ENCODE measurements around the gene PPM1L.

The PPM1L gene

DNA sequence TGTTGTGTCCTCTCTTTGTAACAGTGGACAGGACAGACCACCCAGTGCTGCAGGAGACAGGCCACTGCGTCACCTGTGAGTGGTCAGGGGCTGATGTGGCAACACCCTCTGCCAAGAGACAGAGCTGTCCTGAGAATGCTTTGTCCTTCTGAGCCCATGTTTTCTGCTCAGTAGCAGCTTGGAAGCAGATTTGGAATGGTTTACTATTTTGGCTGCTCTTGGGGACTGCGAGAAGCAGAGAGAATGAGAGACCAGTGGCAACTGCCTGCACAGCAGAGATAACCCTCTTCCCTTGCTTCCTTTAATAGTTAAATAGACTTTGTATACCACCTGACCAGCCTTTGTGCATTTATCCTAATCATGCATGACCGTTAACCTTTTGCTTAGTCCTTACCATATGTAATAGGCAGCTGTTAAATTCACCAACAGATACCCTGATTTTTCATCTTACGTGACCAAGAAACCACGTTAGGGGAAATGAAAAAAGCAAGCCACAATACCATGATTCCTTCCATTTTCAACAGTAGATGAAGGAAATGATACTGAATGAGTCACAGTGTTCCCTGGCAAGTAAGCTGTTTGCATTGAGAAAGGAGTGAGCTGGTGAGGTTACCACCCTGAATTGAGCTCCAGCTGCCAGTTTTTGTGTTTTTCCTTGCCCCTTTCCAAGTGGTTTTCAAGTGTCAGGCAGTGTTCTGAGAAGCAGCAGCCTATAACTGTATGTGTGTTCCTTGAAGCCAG, 313.6 kb downstream of the PPM1L start:
- TF ChIP-seq, protein P1, sequence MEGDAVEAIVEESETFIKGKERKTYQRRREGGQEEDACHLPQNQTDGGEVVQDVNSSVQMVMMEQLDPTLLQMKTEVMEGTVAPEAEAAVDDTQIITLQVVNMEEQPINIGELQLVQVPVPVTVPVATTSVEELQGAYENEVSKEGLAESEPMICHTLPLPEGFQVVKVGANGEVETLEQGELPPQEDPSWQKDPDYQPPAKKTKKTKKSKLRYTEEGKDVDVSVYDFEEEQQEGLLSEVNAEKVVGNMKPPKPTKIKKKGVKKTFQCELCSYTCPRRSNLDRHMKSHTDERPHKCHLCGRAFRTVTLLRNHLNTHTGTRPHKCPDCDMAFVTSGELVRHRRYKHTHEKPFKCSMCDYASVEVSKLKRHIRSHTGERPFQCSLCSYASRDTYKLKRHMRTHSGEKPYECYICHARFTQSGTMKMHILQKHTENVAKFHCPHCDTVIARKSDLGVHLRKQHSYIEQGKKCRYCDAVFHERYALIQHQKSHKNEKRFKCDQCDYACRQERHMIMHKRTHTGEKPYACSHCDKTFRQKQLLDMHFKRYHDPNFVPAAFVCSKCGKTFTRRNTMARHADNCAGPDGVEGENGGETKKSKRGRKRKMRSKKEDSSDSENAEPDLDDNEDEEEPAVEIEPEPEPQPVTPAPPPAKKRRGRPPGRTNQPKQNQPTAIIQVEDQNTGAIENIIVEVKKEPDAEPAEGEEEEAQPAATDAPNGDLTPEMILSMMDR (IDR thresholded peaks at IDR 0.05; ENCODE audit: extremely low read depth, missing control alignments) = no peak
- DNase-seq (ENCODE audit: low spot score) = peak; percentile 64

DNA sequence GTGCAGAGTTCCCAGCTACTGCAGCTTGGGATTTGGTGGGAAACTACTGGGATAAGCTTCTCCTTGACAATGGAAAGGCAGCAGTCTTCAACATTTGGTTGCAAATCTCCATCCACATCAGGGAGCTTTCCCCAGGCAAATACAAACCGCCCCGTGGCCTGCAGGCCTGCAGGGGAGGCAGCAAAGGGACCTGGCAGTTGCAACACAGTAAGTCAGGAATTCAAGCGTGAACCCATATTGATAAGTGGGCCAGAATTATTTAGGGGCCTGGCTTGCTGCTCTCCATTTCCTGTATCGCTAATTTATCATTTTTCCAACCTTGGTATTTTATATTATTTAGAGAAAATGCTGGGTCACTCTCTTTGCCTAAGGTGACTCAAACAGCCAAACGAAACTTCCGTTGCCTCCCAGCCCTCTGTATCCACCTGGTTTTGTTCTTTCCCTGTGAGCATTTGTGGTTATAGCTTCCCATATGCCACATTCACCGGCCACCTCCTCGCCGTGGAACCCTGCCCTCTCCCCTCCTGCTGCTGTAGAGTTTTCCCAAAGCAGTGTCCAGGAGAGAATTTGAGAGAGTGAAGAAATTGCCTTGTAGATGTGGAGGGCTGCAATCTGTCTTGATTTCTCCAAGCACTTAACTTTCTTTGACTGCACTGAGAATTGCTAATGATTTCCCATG, 314.4 kb downstream of the PPM1L start:
- DNase-seq (ENCODE audit: low spot score) = no peak
- TF ChIP-seq, protein P1 (IDR thresholded peaks at IDR 0.05; ENCODE audit: extremely low read depth, missing control alignments) = no peak

DNA sequence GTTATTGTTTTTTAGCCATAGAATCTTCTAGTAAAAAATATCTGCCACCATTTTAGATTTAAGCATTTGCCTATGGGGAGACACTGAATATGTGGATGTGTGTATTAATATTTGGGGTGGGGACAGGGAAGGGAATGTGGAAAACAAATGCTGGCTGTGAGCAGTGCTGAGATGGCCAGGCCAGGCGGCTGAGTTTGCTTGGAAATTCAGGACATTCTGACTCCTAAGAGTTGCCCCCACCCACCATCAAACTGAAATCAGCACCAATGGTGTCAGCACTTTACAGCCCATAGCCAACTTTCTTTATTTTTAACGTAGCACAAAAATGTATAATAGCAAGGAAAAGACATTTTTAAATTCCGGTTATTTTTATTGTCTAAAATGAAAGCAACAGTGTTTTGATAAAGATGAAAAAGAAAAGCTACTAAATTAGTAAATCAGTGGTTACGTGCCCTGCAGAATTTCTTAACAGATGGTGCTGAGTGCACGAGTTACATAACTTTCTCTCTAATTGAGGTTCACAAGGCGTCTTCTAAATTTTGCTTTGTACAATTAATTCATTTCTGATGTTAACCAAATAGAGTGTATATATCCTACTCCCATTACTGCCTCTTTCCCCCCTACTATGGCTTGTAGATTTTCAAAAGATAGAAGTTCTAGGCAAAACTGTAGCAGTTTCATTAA, 315.1 kb downstream of the PPM1L start:
- no peak for DNase-seq (ENCODE audit: low spot score)
- TF ChIP-seq, protein P1 (IDR thresholded peaks at IDR 0.05; ENCODE audit: extremely low read depth, missing control alignments) = no peak

DNA sequence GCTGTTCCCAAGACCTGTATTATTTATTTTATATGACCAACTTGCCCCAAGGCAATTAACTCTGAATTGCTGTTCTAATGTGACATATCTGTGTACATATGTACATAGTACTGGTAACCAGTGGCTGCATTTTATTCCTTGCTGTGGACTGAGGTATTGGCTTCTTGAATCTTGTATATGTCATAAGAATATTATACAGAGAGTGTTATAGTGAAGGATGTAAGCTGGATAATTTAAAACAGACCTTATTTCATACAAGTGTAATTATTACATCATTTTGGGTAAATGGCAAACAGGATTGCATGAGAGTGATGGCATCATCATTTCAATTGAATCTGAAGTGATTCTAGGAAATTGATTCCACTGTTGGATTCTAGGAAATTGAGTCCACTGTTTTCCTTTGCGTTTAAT, 316.2 kb downstream of the PPM1L start:
- DNase-seq (ENCODE audit: low spot score) = no peak
- TF ChIP-seq, protein P1 (IDR thresholded peaks at IDR 0.05; ENCODE audit: extremely low read depth, missing control alignments) = no peak

DNA sequence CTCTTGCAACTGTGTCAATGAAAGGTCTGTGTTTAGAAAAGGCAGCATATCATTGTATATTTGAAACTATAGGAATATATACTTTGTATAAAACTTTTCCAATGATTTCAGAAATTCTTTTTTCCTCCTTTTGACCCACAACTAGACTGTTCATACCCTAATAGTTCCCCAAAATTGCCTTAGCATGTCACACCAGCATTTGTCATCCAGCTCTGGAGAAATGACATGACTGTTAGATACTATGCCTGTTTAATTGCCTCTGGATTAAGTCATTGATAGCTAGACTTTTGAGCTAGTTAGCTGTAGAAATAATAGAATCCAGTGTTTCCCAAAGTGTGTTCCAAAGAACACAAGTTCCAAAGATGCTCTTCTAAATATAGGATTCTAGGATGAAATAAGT, 316.7 kb downstream of the PPM1L start:
- TF ChIP-seq, protein P1 (IDR thresholded peaks at IDR 0.05; ENCODE audit: extremely low read depth, missing control alignments) = no peak
- DNase-seq (ENCODE audit: low spot score) = no peak

DNA sequence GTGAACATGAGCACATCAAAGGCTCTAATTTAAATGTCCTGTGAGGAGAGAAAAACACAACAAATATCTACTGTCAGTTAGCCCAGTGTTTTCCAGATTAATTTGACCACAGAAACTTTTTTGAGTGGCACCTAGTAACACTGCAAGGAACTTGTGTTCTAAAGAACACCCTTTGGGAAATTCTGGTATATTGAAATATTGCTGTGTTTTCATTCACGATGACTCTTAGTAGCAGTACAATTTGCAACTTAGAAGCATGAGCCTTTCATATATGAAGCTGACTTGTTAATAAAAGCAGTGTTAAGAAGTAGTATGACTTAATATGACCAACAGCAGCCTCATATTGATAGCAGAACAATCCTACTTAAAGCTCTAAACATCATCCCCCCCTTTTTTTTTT, 317.1 kb downstream of the PPM1L start:
- no peak for DNase-seq (ENCODE audit: low spot score)
- TF ChIP-seq, protein P1 (IDR thresholded peaks at IDR 0.05; ENCODE audit: extremely low read depth, missing control alignments) = no peak

DNA sequence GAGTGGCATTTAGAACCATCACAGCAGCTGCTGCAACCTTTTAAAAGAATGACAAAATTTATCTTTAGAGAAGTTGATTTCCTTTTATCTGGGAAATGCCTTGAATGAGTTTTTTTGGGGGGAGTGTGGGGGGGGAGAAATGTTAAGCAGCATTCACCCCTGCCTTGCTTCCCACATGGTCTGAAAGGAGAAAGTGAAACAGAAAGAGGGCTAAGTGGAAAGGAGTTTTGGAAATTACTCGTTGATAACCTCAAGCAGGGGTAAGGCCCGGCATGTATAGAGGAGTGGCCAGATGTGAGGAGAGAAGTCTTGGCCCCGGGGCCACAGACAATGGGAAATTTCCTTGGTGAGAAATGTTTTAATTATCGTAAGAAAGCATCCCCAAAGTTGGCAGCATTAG, 325.6 kb downstream of the PPM1L start:
- peak; percentile 23 for DNase-seq (ENCODE audit: low spot score)
- TF ChIP-seq, protein P1 (IDR thresholded peaks at IDR 0.05; ENCODE audit: extremely low read depth, missing control alignments) = no peak
